GM21367 (cell line): Measurements from ENCODE around the gene PCCA.
"Not testable (repeated sequence)": the region's sequence is repeated elsewhere in the genome, so short reads cannot be mapped to it uniquely, and the experiment has no call there.

ENCODE experiments used
- ATAC-seq: cut with Tn5 transposase; IDR thresholded peaks from one replicate; pipeline ENCODE4 v1.9.1; 2021; ENCODE audit not compliant: unreplicated experiment

Gene PCCA

DNA sequence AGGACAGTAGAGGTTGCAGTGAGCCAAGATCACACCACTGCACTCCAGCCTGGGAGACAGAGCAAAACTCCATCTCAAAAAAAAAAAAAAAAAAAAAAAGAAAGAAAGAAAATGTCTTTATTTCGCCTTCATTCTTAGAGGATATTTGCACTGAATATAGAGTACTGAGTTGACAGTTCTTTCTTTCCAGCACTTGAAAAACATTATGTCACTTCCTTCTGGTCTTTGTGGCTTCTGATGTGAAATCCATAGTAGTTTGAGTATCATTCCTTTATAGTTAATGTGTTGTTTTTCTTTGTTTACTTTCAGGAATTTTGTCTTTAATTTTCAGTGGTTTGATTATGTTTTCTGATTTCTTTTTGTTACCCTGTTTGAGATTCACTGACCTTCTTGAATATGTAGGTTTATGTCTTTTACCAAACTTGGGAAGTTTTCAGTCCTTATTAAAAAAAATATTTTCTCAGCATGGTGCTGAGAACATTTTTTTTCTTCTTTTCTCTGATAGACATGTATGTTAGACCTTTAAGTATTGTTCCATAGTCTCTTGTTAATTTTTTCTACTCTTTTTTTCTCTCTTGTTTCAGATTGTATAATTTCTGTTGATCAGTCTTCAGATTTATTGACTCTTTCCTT is 50.1 kb downstream of the PCCA start:
- no peak for ATAC-seq

DNA sequence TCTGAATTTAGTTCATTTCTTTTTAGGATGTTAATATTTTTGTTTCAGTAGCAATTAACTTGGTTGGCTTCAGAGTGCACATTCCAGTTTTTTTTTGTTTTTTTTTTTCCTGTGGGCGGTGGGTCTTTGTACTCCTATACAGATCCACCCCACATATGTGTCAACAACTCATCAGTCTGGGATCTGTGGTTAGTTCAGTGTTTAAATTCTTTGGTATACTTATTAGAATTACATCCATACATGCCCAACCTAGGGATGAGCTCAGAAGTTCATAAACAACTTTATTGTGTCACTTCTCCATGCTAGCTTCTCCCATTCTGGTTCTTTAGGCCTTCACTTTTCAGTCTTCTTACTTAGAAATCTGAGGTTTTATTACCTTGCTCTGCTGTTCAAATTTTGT is 50.9 kb downstream of the PCCA start:
- no peak for ATAC-seq

DNA sequence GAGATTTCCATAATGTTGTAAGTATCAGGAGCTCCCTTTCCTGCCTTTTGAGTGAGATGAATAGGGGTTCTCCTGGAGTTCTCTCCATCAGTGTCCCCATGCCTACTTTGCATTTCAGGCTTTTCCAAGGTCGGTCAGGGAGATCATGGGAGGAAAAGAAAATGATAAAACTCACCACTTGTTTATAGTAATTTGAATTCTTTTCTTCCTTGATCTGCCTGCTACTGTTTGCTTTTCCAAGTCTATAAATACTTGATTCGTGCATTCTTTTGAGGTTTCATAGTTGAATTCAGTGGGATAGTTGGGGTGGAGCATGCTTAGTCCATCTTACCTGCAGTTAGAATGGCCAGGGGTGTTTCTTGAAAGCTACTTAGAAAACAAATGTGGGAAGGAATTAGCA is 51.5 kb downstream of the PCCA start:
- no peak for ATAC-seq

DNA sequence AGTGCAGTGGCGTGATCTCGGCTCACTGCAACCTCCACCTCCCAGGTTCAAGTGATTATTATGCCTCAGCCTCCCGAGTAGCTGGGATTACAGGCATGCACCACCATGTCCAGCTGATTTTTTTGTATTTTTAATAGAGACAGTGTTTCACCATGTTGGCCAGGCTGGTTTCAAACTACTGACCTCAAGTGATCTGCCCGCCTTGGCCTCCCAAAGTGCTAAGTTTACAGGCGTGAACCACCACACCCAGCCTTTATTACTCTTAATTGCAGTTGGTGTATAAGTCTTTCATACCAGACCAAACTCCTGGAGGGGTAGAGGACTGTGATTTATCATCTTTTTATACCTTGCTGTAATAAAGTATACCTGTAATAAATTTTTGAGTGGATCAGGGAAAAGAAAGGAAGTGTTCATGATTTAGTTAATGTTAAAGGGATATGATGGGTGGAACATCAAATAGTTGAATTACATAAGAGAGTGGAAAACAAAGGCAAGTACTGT is 52.6 kb downstream of the PCCA start:
- not testable (repeated sequence) for ATAC-seq

DNA sequence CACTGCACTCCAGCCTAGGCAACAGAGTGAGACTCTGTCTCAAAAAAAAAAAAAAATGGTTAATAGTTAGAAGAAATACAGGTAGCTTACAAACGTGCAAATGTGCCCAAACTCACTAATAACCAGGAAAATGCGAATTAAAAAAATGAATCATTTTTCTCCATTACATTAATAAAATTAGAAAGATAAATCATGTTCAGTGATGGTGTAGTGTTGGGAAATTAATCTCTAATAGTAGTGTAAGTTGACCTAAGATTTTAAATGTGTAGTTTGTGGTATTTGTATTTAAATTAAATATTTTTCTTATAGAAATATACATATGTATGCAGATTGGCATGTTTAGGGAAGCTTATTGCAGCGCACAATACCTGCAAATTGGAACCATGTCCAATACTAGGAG is 57.6 kb downstream of the PCCA start:
- no peak for ATAC-seq

DNA sequence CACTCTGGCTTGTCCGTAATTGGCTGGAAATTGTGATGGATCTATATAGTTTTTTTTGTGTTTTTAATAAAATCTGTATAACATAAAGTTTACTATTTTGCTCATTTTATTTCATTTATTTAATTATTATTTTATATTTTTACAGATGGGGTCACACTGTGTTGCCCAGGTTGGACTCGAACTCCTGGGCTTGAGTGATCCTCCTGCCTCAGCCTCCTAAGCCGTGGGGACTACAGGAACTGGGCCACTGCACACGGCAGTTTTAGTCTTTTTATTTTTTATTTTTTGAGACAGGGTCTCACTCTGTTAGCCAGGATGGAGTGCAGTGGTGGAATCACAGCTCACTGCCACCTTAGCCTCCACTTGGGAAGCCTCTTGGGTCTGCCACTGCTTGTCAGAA is 58.9 kb downstream of the PCCA start:
- no peak for ATAC-seq

DNA sequence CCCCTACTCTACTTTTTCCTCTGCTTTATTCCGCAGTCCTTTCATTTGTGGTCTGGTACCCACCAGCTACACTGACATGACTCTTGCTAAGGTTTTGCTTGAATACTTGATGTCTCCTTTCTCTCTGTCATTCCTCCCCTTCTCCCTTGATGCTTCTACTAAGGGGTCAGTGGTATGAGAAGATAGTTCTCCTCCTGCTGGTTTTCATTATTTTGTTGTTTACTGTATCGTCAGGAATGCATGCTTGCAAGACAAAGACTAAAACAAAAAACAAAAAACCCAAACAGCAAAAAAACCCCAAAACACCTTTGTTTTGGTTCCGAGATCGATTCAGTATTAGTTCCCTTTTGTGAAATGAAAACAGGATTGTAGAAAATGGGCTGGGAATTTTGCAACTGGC is 59.5 kb downstream of the PCCA start:
- no peak for ATAC-seq

DNA sequence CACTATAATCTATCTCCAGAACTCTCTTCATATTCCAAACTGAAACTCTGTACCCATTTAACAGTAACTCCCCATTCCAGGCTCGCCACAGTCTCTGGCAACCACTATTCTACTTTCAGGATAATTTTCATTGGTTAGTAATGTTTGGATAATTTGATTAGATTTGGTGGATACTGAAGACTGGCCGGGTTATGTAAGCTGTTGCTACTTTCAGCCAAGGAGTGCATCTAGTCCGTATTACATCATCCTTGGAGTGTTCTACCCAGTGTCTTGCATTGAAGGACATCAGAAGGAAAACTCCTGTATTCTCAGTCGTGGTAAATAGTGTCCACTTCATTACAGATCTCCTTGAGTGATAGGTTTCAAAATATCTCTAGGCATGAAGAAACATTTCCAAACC is 60.5 kb downstream of the PCCA start:
- no peak for ATAC-seq

DNA sequence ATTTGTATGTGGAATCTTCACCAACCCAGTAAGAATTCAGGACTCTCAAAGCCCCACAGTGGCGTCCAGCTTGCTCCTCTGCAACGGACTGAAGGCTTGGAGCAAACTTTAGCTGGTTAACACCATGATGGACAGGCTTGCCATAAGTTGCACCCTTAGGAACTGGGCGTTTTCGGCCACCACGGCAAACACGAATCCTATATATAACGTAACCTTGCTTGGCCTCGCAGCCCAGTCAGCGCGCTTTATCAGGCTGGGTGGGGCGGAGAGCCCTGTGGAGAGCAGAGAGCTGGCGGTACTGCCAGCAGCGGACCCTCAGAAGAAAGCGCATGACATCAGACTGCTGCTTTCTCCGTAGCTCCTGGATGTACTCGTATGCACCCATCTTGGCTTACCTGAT is 61.8 kb downstream of the PCCA start:
- ATAC-seq, result not testable (repeated sequence)

DNA sequence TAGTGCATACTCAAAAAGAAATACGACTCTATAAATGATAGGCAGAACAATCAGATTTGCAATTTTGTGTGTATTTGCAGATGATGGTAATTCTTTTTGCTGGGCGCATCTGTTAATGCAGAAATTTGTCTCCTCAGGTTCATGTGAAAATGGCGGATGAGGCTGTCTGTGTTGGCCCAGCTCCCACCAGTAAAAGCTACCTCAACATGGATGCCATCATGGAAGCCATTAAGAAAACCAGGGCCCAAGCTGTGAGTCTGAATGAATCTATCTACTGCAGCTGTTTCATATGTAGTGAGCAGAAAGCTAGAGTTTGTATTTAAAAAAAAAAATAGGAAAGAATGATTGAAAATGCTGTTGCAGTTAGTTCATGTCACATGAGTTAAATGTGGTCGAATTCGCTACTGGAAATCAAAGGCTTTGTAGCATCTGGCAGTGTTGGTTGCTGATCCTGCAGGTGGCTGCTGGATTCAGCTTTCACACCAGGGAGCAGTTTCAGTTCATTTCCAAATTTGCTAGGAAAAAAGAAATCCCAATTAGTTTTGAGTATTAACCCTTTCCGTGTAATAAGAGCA is 66.0 kb downstream of the PCCA start:
- ATAC-seq, result no peak

DNA sequence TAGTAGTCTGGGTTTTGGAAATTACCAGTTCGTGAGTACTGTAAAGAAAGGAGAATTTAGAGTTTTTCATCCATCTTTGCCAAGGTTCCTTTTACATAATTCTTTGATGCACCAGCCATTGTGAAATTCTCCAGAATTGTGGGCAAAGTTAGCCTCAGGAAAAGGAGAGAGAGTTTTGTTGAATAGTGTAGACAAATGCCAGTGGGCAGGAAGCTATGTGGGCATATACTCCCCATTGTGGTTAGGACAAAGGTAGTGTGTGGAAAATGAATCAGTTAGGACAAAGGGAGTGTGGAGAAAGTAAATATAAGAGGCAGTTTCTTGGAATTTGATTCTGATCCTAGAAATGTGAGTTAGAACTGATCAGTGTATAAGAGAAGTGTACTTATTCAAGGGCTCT is 67.9 kb downstream of the PCCA start:
- ATAC-seq, result no peak

DNA sequence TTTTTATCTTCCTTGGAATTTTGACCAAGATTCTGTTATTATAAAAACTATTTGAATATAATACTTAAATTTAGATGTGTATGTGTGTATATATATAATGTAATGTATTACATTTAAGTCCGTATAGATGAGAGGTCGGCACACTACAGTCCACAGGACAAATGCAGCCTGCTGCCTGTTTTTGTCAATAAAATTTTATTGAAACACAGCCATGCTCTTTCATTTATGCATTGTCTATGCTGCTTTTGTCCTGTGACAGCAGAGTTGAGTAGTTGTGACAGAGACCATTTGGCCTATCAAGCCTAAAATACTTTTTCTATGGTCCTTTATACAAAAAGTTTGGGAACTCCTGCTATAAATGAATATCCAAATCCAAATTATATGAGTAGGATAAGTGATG is 69.7 kb downstream of the PCCA start:
- no peak for ATAC-seq

DNA sequence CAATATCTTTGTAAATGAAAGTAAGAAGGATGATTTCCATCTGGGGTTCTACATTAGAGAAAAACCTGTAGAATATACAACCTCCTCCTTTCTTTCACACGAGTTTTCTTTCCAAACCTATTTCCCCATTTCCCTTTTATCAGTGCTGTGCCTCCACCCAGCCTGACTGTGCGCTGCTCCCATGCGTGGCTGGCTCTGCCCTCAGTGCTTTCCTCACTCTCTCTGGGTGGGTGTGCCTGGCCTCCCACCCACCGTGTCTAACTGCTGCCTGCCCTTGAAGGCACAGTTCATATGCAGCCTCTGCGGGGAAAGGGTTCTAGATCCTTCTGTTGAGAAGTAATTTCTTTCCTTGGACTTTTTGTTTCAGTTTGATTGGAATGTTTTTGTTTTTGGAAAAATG is 70.7 kb downstream of the PCCA start:
- ATAC-seq, result no peak

DNA sequence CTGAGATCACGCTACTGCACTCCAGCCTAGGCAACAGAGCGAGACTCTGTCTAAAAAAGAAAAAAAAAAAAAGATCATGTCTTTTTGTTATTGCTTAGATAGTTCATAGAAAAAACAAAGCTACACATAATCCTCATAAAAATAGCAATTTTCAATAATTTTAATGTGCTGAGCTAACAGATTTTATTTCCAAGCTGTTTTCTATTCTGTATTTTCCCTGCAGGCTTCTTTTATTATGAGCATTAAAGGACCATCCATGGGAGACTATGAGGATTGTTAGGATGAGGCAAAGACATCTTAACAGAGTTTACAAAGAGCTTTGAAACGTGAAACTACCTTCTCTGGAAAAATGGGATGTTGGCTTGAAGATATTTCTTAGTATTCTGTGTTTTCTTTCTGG is 71.6 kb downstream of the PCCA start:
- no peak for ATAC-seq

DNA sequence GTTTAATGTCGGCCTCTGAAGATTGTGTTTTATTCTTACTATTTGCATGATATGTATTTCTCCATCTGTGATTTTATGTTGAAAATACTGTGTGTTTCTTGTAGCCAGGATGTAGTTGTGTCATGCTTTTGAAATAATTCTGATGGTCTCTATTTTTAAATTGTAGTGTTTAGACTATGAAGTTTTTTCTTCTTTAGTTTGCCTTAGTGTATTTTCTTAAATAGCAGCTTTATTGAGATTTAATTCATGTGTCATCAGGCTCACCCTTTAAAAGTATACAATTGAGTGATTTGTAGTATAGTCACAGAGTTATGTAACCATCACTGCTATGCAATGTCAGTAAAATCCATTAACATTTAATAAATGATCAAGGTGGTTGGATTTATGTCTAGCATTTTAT is 74.5 kb downstream of the PCCA start:
- no peak for ATAC-seq

DNA sequence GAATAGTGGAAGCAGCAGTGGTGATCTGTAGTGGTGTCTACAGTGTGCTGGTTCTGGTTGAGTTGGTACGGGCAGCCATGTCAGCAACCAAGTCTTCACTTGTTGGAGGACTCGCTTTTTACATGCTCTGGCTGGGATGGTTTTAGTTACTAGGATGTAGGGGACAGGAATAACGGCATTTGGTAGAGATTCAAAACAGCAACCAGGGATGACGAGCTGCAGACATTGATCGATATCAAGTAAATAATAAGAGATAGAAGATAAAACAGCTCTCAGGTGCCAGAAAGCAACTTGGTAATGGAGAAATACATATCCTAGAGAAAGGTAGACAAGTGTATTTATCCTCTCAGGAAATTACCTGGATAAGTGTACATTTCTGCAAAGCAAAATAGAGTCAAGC is 84.3 kb downstream of the PCCA start:
- no peak for ATAC-seq

DNA sequence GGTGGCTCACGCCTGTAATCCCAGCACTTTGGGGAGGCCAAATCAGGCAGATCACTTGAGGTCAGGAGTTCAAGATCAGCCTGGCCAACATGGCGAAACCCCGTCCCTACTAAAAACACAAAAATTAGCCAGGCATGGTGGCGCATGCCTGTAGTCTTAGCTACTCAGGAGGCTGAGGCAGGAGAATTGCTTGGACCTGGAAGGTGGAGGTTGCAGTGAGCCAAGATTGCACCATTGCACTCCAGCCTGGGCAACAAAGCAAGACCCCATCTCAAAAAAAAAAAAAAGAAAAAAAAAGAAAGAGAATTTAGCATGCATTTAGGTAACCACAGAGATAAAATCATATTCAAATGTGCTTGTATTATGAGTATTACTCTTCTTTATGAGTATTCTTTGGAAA is 85.6 kb downstream of the PCCA start:
- ATAC-seq, result not testable (repeated sequence)

DNA sequence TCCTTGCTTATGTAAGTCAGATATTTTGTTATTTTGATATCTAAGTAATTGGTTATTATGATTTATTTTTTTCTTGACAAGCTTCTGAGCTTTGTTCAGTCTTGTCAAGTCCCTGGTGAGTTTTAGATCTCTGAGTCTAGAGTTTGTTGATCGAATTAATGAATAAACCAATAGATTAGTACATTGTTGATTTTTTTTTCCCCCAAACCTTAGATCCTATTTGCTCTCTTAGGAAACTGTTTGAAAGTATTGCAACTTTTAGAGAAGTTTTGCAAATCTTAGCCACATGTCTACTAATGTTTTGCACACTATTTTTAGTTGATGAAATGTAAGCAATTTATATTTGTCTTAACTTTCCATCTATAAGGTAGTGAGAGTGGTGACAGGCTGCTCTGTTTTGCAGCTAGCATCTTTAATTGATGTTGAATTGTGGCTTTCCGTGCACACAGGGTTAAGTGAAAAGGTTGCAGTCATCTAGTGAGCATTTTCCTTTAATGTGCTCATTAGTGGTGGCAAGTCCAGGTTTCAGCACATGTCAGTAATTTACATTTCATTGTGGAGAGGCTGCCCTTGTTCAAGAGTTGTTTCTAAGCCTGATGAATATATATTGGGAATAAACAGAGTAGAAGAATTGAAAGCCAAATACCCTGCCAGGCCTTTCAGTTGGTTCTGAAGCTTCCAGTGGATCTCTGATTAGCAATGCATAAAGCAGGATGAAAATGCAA is 86.3 kb downstream of the PCCA start:
- ATAC-seq, result no peak

DNA sequence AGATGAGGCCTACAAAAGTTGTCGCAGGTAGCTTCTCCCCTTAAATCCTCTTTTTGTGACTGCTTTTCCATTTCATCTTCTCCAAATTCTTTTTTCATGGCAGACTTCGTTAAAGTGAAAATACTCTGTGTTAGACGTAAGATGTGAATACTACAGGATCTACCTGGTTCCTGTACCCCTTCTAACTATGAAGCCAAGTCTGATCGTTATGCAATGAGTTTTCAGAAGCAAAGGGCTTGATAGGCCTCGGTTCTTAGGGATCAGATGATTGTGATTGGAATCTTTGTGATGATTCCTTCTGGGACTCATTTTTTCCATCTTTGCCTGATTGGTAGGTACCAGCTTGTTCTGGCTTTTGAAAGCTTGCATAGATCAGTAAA is 86.9 kb downstream of the PCCA start:
- ATAC-seq, result no peak

DNA sequence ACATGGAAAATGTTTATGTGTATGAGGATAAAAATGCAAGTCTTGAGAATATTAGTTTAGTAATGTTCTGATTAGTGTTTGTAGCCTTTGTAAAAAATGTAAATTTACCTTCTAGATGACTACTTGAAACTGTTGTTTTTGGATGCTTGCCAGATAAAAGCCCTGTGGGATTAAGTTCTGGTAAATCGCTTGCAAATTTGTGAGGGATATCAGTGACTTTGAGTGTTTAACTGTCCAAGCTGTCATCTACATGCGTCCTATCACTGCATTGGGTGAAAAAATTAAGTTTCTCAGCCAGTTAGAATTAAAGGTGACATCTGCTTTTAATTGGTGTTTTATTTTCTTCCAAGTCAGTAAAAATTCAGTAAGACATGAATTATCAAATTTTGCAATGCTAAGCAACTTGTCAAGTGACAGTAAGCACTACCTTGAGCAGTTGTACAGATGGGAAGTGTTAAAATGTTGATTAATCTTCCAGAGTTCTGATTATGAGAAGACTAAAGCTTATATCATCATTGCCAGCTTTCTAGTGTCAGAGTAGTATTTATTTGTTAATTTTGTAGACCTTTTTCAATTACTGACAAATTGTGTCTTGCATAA is 88.0 kb downstream of the PCCA start:
- no peak for ATAC-seq

DNA sequence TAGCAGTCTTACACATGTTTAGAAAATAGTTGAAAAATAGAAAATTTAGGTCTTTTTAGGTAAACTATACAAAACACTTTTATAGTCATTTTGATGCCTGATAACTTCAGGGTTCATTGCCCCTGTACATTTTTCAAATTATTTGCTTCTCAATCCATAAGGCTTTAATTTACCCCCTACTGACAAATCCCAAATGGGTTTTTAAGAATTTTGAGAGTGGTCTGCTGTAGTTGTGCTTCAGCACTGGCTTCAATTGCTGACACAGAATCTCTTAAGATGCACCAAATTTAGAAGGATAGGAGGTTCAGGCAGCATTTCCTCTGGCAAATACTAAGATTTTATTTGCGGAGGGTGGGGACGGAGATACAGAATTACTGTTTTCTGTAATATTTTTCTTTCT is 89.4 kb downstream of the PCCA start:
- ATAC-seq, result no peak

DNA sequence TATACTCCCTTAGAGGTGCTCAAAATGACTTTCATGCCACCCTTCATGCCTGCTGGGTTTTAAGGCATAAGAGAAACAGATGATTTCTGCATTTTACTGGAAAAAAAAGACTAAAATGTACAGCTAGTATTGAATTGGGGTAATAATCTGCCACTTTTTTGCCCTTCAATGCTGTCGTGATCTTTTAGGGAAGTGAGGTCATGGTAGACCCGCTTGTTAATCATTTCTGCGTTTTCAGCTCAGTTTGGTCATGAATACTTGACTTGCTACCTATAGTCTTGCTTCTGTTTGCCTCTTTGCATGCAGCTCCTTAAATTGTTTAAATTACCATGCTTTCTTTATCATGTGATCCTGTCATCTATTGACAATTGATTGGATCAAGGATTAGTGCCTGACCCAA is 90.4 kb downstream of the PCCA start:
- ATAC-seq, result no peak
